Upper lobe of right lung (tissue), 1 donor: Measurements from ENCODE around the gene KCNG3. TPM values are rescaled to one million over a fixed set of nuclear protein-coding genes. Genes with fewer than 3 reads are reported as not detected.
"Not testable (repeated sequence)": the region's sequence is repeated elsewhere in the genome, so short reads cannot be mapped to it uniquely, and the experiment has no call there.

Experiments
- ATAC-seq: fragments of 200-7000 bp; cut with Tn5 transposase; one replicate; pipeline ENCODE4 v1.9.1; 2020; ENCODE audit warnings: mild to moderate bottlenecking, moderate library complexity
- DNase-seq: peaks from one replicate; pipeline ENCODE4 v3.0.0-alpha.2; 2020
- H3K27ac ChIP-seq: fragments of 200-600 bp; one replicate; pipeline ENCODE4 v1.8.0; 2022
- H3K27me3 ChIP-seq: fragments of 200-600 bp; one replicate; pipeline ENCODE4 v1.8.0; 2022; ENCODE audit warnings: mild to moderate bottlenecking
- H3K36me3 ChIP-seq: fragments of 200-600 bp; one replicate; pipeline ENCODE4 v1.8.0; 2022
- H3K4me1 ChIP-seq: fragments of 200-600 bp; one replicate; pipeline ENCODE4 v1.8.0; 2022
- H3K4me3 ChIP-seq: fragments of 200-600 bp; one replicate; pipeline ENCODE4 v1.8.0; 2022; ENCODE audit warnings: mild to moderate bottlenecking
- H3K9me3 ChIP-seq: fragments of 200-600 bp; one replicate; pipeline ENCODE4 v1.8.0; 2022
- intact Hi-C: fragments of 100-400 bp; cut with DNase I; formaldehyde crosslinking; loops from one replicate; pipeline ENCODE4 v1.11.0; 2022
- total RNA-seq: library from RNA; stranded (reverse); fragmentation: NEBNext Ultra II Directional; extraction: Animal tissue kit (Norgen Biotek cat#: 25700); gene quantifications from one replicate; pipeline ENCODE4 v1.2.1, GENCODE V29; 2021
- TF ChIP-seq, protein P1 (sequence below): fragments of 200-600 bp; IDR thresholded peaks from one replicate; pipeline ENCODE4 v1.8.0; 2022; ENCODE audit warnings: antibody characterized with exemption
- donor health status: DM: no; HTN: yes; CAD: no; lungs with severe emphysema.

The KCNG3 gene
- total RNA-seq, 1 donor from 2014 or later, result 1.3 TPM

DNA sequence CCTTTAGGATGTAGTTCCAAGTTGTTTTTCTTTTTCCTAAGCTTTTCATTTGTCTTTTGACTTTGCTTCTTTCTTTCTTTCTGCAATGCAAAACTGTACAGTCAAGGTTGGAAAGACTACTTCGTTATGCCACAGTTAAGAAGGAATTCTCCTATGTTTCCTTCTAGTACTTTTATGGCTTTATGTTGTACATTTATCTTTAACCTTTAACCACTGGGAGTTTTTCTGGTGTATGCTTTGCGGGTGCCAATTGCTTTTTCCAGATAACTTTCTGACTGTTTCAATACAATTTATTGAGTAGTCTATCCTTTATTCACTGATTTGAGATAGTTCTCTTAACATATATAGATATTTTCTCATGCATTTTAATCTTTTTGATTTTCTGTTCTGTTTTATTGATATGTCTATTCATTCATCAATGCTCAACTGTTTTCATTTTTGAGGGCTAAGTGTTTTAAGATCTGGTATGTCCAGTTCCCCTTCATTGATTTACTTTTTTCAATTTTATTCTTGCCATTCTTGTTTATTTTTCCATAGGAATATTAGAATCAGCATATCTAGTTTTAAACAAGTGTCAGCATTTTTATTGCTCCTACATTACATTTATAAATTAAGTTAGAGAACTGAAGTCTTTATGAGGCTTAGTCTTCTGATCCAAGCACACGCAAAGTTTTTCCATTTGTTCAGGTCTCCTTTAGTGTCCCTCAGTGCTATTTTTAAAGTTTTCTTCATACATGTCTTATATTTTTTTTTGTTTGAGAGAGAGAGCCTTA, 82.9 kb downstream of the KCNG3 start:
- intact Hi-C loops, result no loop called here
- TF ChIP-seq, protein P1, sequence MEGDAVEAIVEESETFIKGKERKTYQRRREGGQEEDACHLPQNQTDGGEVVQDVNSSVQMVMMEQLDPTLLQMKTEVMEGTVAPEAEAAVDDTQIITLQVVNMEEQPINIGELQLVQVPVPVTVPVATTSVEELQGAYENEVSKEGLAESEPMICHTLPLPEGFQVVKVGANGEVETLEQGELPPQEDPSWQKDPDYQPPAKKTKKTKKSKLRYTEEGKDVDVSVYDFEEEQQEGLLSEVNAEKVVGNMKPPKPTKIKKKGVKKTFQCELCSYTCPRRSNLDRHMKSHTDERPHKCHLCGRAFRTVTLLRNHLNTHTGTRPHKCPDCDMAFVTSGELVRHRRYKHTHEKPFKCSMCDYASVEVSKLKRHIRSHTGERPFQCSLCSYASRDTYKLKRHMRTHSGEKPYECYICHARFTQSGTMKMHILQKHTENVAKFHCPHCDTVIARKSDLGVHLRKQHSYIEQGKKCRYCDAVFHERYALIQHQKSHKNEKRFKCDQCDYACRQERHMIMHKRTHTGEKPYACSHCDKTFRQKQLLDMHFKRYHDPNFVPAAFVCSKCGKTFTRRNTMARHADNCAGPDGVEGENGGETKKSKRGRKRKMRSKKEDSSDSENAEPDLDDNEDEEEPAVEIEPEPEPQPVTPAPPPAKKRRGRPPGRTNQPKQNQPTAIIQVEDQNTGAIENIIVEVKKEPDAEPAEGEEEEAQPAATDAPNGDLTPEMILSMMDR, result no peak

DNA sequence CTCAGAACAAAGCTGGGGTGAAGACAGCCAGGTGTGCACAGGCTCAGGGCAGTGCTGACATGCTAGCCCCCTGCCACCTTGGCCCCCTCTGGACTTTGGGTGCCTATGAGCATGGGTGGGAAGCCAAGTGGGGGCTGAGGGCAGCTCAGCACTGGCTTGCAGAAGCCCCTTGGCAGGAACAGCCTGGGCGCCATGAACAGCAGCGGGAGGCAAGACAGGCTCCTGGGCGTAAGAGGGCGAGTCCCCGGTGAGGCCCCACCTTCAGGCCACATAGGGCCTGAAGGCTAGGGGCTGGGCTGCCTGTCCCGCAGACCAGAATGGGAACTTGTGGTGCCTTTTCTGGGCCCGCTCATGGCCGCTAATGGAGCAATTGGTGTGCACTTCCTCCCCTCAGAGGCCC, 85.8 kb downstream of the KCNG3 start:
- DNase-seq, result no peak
- TF ChIP-seq, protein P1, result no peak

More for the DNA sequence above, 82.9 kb downstream of the KCNG3 start:
- Histone ChIP-seq H3K36me3 (no peaks in the 10 kb centered on the region), H3K27ac (no peak overlapping the region), H3K9me3 (peaks cover 9% of the 10 kb centered on the region), H3K4me1 (no peaks in the 10 kb centered on the region), H3K4me3 (no peak overlapping the region), H3K27me3 (no peaks in the 10 kb centered on the region)
- ATAC-seq (no peak), DNase-seq (no peak)

DNA sequence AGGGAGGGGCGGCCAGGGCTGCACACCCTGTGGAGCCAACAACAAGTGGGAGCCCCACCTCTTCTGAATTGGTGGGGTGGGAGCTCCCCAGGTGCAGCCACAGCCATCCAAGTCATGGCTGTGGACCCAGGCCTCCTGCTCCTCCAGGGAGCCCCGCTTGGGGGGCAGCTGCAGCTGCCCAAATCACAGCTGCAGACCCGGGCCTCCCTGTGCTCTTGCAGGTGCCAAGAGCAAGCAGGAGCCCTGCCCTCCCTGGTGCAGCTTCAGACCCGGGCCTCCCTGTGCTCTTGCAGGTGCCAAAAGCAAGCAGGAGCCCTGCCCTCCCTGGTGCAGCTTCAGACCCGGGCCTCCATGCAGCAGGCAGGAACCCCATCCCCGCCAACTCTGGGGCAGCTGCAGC, 86.3 kb downstream of the KCNG3 start:
- no peak overlapping the region for H3K4me3 ChIP-seq
- no peaks in the 10 kb centered on the region for H3K36me3 ChIP-seq
- ATAC-seq (no peak), DNase-seq (no peak)
- H3K27ac ChIP-seq, result no peak overlapping the region
- H3K4me1 ChIP-seq, result no peaks in the 10 kb centered on the region
- intact Hi-C loops, result no loop called here
- TF ChIP-seq, protein P1, result no peak
- no peaks in the 10 kb centered on the region for H3K27me3 ChIP-seq
- no peaks in the 10 kb centered on the region for H3K9me3 ChIP-seq

More for the DNA sequence above, 85.8 kb downstream of the KCNG3 start:
- H3K27me3 ChIP-seq, result no peaks in the 10 kb centered on the region
- no peaks in the 10 kb centered on the region for H3K9me3 ChIP-seq
- H3K36me3 ChIP-seq, result no peaks in the 10 kb centered on the region
- H3K27ac ChIP-seq, result no peak overlapping the region
- no peak overlapping the region for H3K4me3 ChIP-seq
- no peak for ATAC-seq
- no peaks in the 10 kb centered on the region for H3K4me1 ChIP-seq
- intact Hi-C loops, result no loop called here

DNA sequence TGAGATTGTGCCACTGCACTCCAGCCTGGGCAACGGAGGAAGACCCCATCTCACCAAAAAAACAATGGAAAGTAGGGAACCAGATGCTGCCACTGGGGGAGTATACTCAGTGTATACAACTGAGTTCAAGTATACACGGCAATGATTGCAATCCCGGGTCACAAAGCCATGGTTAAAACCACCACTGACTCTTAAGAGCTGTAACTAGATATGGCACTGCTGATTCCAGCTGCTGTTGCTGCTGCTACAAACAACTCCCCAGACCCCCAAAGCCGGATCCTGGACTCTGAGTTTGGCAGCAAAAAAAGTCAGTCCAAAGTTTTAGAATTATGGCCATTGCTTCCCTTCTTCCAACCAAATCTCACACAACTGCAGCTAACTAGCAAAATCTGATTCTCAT, 89.1 kb downstream of the KCNG3 start:
- no peak for ATAC-seq
- H3K27me3 ChIP-seq, result no peaks in the 10 kb centered on the region
- H3K27ac ChIP-seq, result no peak overlapping the region
- H3K36me3 ChIP-seq, result no peaks in the 10 kb centered on the region
- intact Hi-C loops, result no loop called here
- no peak overlapping the region for H3K4me3 ChIP-seq
- TF ChIP-seq, protein P1, result no peak
- DNase-seq, result no peak
- no peaks in the 10 kb centered on the region for H3K4me1 ChIP-seq
- H3K9me3 ChIP-seq, result no peaks in the 10 kb centered on the region

- intact Hi-C loops, result no loop called here
- Histone ChIP-seq H3K4me1 (no peaks in the 10 kb centered on the region), H3K9me3 (no peaks in the 10 kb centered on the region), H3K4me3 (no peak overlapping the region), H3K27me3 (no peaks in the 10 kb centered on the region), H3K36me3 (no peaks in the 10 kb centered on the region), H3K27ac (no peak overlapping the region)
- DNase-seq (no peak), ATAC-seq (no peak)
- TF ChIP-seq, protein P1, result no peak
These were observed 92.0 kb downstream of the KCNG3 start for GRCh38 chr2:42401773-42402172.

DNA sequence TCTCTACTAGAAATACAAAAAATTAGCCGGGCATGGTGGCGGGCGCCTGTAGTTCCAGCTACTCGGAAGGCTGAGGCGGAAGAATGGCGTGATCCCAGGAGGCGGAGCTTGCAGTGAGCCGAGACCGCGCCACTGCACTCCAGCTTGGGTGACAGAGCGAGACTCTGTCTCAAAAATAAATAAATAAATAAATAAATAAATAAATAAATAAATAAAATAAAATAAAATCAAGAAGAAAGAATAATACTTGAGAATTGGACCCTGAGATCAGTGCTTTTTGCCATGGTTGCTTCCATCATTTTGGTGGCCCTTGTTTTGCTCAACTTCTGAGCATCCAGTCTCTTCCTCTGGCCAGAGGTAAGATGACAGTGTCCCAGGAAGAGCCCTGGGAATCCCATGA, 95.7 kb downstream of the KCNG3 start:
- not testable (repeated sequence) for ATAC-seq

DNA sequence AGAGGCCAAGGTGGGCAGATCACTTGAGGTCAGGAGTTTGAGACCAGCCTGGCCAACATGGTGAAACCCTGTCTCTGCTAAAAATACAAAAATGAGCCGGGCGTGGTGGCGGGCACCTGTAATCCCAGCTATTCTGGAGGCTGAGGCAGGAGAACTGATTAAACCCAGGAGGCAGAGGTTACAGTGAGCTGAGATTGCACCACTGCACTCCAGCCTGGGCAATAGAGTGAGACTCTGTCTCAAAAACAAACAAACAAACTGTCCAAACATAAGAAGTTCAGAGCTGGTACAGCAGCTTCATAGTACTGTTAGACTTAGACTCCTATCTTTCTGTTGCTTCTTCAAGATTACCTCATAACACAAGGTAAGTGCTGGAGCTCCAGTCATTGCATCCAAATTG, 100.5 kb downstream of the KCNG3 start:
- ATAC-seq, H3K4me3 ChIP-seq, H3K9me3 ChIP-seq, DNase-seq, H3K4me1 ChIP-seq, H3K27me3 ChIP-seq, intact Hi-C loops, H3K36me3 ChIP-seq, H3K27ac ChIP-seq: not testable (repeated sequence)

More for the DNA sequence above, 95.7 kb downstream of the KCNG3 start:
- intact Hi-C loops, DNase-seq, H3K4me3 ChIP-seq, H3K27me3 ChIP-seq, H3K9me3 ChIP-seq, H3K27ac ChIP-seq, H3K4me1 ChIP-seq, H3K36me3 ChIP-seq: not testable (repeated sequence)
